Superior temporal gyrus (tissue), 1 donor: Measurements from ENCODE around the gene LETM1.

ENCODE experiments used
- DNase-seq: peaks from one replicate; pipeline ENCODE4 v3.0.0-alpha.2; 2016; ENCODE audit errors: extremely low spot score

Gene LETM1

GRCh38 chr4:1778642-1779392, 77.1 kb downstream of the LETM1 start:
- no peak for DNase-seq

- DNase-seq, result no peak
Measured at GRCh38 chr4:1777822-1778641, 77.9 kb downstream of the LETM1 start.

- no peak for DNase-seq
Measured at GRCh38 chr4:1776521-1777161, 79.3 kb downstream of the LETM1 start.

- peak; percentile 68 for DNase-seq
Measured at GRCh38 chr4:1775731-1776500, 80.0 kb downstream of the LETM1 start.

- DNase-seq, result no peak
Measured at GRCh38 chr4:1773754-1774153, 82.2 kb downstream of the LETM1 start.

- DNase-seq, result no peak
Measured at GRCh38 chr4:1772853-1773538, 83.0 kb downstream of the LETM1 start.

GRCh38 chr4:1771555-1772305, 84.2 kb downstream of the LETM1 start:
- DNase-seq, result no peak

- DNase-seq, result no peak
Measured at GRCh38 chr4:1770791-1771231, 85.1 kb downstream of the LETM1 start.

- no peak for DNase-seq
Measured at GRCh38 chr4:1770245-1770644, 85.7 kb downstream of the LETM1 start.

- DNase-seq, result no peak
Measured at GRCh38 chr4:1769692-1770091, 86.3 kb downstream of the LETM1 start.

GRCh38 chr4:1768367-1769034, 87.5 kb downstream of the LETM1 start:
- DNase-seq, result no peak

- DNase-seq, result no peak
Measured at GRCh38 chr4:1767770-1768366, 88.1 kb downstream of the LETM1 start.

GRCh38 chr4:1767061-1767769, 88.7 kb downstream of the LETM1 start:
- no peak for DNase-seq

- no peak for DNase-seq
Measured at GRCh38 chr4:1766106-1767060, 89.6 kb downstream of the LETM1 start.

- no peak for DNase-seq
Measured at GRCh38 chr4:1765409-1766072, 90.4 kb downstream of the LETM1 start.

- DNase-seq, result no peak
Measured at GRCh38 chr4:1764670-1765069, 91.3 kb downstream of the LETM1 start.

GRCh38 chr4:1763550-1764080, 92.3 kb downstream of the LETM1 start:
- DNase-seq, result peak; percentile 32
